HG03196 (cell line): ENCODE data around the gene RALGPS2.
"Not testable (repeated sequence)": the region's sequence is repeated elsewhere in the genome, so short reads cannot be mapped to it uniquely, and the experiment has no call there.

Experiments used
- ATAC-seq: cut with Tn5 transposase; IDR thresholded peaks from one replicate; pipeline ENCODE4 v1.9.1; 2021; ENCODE audit not compliant: unreplicated experiment

Gene RALGPS2

GRCh38 chr1:178723546-178723945 lies 1.5 kb upstream of the RALGPS2 start:
- no peak for ATAC-seq

GRCh38 chr1:178724376-178724727 lies 692 bp upstream of the RALGPS2 start:
- no peak for ATAC-seq

- ATAC-seq: peak; percentile 40
Observed at GRCh38 chr1:178725466-178726086, 532 bp downstream of the RALGPS2 start.

- peak; percentile 75 for ATAC-seq
Observed at GRCh38 chr1:178726087-178726517, 1.1 kb downstream of the RALGPS2 start.

GRCh38 chr1:178726545-178726944 lies 1.5 kb downstream of the RALGPS2 start:
- no peak for ATAC-seq

DNA sequence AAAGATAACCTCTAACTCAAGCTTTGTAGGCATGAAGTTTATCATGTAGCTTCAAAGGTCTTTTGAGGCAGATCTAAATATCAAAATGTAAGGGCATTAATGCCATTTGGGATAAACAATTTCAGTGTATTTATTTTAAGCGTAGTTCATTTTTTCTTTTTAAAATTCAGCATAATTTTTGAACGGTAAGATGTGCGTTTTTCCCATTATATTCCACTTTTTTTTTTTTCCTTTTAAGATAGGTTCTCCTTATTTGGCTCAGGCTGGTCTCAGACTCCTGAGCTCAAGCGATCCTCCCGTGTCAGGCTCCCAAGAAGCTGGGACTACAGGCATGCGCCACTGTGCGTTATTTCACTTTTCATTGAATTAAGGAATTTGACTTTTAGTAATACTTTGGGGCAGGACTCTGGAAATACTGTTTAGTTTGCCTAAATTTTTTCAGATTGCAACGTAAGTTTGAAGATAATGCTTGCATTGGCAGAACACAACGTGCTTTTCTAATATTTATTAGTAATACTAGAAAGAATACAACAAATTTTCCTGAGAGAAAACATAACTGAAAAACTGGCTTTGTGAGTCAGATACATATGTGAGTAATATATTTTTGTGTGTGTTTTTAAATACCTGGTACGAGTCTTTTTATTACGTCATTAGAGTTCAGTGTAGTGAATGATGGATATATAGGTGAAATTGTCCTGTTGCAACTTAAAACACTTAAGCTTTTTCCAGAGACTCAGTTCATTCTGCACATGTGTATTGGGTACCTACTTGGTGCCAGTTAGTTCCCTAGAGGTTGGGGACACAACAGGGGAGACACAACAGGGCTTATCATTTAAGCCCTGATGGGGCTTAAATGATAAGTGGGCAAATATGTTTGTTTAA lies 2.2 kb downstream of the RALGPS2 start:
- ATAC-seq: no peak

GRCh38 chr1:178733972-178734371 lies 8.9 kb downstream of the RALGPS2 start:
- no peak for ATAC-seq

DNA sequence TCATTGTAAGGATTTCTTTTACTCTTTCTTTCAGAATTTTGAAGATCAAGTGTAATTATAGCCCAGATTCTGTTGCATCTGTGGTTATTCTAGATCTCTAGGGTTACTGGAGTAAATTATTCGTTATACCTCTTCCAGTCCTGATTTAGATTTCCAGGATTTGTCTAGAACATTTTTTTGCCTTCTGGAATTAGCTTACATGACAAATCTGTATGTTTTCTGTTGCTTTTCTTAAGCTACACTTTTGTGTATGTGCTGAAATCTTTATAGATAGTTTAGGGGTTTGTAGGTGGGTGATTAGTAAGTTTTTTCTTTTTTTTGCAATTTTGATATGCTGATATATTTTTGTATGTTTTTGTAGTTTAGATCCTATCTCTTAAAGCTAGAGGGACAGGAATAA lies 13.7 kb downstream of the RALGPS2 start:
- no peak for ATAC-seq

DNA sequence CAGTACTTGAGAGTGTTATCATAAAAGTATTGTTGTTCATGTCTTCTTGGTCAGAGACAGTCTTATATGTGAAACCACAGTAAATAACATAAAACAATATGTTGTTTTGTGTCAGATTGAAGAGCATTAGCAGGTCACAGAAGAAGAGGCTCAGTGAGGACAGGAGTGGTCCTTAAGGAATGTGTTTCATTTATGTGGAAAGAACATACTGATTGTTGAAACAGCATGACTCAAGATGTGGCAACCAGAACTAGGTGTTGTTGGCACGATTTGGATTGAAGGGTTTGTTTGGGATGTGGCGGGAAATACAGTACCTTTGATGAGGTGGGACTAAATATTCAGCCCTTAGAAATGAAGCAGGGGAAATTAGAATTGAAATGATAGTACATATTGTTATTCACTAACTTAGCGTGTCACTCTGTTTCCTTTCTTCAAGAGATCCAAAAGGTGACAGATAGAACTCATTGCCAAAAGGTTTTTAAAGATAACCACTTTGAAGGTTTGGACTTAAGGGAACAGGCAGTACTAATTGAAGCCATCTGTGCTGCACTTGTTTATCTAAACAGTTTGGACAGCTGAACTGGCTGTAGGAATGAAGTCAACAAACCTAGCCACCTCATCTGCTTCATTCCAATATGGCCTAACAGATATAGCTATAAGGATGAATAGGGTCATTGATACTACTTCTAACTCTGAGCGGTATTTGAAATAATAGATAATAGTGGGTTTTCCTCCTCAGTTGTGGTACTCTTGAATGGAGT lies 14.4 kb downstream of the RALGPS2 start:
- no peak for ATAC-seq

- ATAC-seq: no peak
Observed at GRCh38 chr1:178740491-178740890, 15.4 kb downstream of the RALGPS2 start.

GRCh38 chr1:178740924-178741323 lies 15.9 kb downstream of the RALGPS2 start:
- no peak for ATAC-seq

DNA sequence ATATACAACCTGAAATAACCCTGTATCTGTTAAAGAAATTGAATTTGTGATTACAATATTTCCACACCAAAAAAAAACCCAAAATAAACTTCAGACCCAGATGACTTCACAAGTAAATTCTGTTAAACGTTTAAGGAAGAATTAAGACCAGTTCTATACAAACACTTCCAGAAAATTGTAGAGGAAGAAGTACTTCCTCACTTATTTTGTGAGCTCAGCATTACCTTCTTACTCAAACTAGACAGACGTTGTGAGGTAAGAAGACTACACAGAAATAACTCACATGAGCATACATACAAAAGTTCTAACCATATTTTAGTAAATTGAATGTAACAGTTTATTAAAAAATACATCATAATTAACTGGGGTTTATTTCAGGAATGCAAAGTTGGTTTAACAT lies 18.8 kb downstream of the RALGPS2 start:
- ATAC-seq: no peak

DNA sequence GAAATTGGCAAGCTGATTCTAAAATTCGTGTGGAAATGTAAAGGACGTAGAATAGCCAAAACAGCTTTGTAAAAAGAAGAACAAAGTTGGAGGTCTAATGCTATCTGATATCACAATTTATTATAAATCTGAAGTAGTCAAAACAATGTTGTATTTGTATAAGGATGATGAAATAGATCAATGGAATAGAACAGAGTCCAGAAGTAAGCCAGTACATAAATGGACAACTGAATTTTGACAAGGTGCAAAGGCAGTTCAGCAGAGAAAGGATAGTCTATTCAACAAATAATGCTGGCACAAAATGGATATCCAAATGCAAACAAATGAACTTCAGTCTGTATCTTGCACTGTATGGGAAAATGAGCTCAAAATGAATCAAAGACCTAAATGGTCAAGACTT lies 20.2 kb downstream of the RALGPS2 start:
- ATAC-seq: no peak

DNA sequence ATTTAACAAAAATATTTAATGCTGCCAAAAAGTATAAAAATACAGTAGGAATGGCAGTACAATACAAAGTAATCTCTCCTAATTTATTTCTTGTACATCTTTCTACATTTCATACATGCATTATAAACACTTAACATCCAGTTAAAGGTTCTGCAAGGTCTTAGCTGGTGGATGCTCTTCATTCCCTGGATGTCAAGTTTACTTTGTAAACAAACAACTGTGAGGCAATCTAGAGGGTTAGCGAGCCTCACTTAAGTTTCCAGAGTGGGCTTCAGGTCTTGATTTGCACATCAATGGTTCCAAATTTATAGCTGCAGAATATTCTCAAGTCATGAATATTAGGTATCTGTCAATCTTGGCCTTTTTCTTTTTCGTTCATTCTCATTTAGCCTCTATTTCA lies 21.3 kb downstream of the RALGPS2 start:
- ATAC-seq: no peak

- not testable (repeated sequence) for ATAC-seq
Observed at GRCh38 chr1:178747361-178747760, 22.3 kb downstream of the RALGPS2 start.

- ATAC-seq: no peak
Observed at GRCh38 chr1:178749581-178750166, 24.6 kb downstream of the RALGPS2 start.

GRCh38 chr1:178751046-178751445 lies 26.0 kb downstream of the RALGPS2 start:
- ATAC-seq: no peak

GRCh38 chr1:178752891-178753290 lies 27.8 kb downstream of the RALGPS2 start:
- no peak for ATAC-seq

DNA sequence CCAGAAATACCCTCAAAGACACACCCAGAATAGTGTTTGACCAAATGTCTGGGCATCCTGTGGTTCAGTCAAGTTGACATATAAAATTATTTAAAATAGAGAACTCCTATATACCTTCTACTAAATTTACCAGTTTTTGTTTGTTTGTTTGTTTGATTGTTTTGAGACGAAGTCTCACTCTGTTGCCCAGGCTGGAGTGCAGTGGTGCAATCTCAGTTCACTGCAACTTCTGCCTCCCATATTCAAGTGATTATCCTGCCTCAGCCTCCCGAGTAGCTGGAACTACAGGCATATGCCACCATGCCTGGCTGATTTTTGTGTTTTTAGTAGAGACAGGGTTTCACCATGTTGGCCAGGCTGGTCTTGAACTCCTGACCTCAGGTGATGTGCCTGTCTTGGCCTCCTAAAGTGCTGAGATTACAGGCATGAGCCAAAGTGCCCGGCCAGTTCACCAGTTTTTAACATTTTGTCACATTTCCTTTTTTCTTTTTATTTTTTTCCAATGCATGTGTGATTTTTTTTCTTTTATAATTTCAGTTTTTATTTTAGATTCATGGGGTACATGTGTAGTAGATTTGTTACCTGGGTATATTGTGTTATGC lies 29.7 kb downstream of the RALGPS2 start:
- ATAC-seq: not testable (repeated sequence)

DNA sequence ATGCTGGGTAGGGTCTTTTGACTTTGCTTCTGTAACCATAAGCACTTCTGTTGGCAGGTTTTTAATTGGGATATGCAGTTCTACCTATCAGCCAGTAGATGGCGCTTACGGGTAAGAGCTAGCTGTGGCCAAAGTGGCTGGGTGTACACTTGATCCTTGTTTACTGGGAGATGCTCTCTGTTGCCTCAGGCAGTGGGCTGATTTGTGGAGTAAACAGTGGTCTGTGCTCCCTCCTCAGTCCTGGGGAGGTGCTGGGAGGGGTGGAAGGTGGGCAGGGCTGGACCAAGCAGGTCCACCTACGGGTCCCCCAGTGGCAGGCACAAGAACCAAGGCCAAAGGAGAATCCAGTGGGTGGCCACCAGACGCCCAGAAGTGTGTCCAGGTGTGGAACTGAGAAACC lies 43.4 kb downstream of the RALGPS2 start:
- no peak for ATAC-seq

GRCh38 chr1:178772952-178773351 lies 47.9 kb downstream of the RALGPS2 start:
- no peak for ATAC-seq
